GM19452 (cell line): ENCODE measurements around the gene NPEPL1.

ENCODE experiments used
- ATAC-seq: cut with Tn5 transposase; IDR thresholded peaks from one replicate; pipeline ENCODE4 v1.9.1; 2021; ENCODE audit not compliant: unreplicated experiment

The NPEPL1 gene

GRCh38 chr20:58657986-58658385, 34.6 kb upstream of the NPEPL1 start:
- ATAC-seq, result no peak

DNA sequence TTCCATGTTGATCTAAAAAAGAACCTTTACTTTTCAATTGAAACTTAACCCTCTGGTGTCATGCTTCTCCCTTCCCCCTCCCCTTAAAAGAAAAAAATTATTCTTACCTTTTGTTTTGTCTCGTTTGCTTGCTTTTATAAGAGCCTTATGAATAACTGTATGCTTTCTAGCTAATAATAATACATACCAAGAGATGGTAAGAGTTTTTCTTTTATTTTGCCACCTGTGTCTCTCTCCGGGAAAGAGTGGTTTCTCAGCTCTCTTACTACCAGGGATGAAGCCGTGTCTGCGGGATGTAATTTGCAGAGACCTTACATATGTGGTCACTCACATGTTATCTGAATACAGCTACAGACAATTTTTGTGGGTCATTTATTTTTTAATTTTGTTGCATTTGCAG, 33.8 kb upstream of the NPEPL1 start:
- ATAC-seq, result no peak

DNA sequence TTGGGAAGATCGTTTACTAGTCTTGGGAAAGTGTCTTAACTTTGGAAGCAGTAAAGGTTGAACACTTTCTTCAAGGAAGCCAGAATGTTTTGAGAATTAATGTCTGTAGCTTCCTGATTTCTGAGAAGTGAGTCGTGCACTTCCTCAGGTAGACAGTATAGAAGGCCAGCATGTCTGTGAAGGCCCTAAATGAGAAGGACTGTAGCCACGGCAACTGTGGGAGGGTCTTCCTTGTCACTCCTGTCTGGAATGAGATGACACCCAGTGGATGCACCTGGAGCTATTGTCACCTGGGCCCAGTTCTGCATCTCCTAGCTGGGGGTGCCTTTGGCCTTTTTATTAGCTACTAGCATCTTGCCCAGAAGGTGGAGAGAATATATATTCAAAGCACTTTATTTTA, 32.8 kb upstream of the NPEPL1 start:
- no peak for ATAC-seq

- ATAC-seq, result no peak
Measured at GRCh38 chr20:58660855-58661597, 31.6 kb upstream of the NPEPL1 start.

DNA sequence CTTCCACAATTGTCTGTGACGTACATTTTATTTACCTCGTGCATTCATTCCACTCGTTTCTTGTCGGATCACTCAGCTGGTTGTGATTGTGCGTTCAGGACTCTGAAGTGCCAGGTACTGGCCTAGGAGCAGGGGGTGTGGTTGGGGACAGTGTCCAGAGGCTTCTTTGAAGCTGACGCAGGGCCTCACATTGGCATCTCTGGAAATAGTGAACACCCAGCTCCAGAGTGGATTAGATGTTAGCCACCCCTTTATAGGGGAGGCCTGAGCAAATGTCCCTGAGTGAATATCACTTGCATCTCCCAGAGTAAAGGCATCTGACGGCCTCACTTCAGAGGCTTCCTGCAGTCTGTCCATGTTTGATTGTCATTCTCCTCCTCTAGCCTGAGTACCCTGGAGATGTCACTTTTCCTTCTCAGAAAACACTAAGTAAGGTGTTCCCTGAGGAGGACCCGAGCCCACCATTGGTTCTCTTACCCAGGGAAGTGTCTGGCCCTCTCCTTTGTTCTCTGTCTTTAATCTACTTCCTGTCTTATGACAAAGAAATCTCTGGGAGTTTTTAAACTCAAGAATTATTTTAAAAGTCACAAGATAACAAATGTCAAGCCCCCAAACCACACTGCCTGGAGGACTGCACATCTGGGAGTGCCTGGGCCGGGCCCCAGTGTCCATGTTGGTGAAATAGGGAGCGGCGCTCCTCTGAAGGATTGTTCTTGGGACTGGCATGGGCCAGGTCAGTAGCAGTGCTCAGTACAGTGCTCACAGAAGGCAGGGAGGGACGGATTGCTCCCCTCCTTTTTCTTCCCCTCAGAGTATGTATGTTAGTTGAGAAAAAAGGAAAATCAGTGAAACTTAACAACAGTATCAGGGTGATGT, 30.8 kb upstream of the NPEPL1 start:
- ATAC-seq, result no peak

DNA sequence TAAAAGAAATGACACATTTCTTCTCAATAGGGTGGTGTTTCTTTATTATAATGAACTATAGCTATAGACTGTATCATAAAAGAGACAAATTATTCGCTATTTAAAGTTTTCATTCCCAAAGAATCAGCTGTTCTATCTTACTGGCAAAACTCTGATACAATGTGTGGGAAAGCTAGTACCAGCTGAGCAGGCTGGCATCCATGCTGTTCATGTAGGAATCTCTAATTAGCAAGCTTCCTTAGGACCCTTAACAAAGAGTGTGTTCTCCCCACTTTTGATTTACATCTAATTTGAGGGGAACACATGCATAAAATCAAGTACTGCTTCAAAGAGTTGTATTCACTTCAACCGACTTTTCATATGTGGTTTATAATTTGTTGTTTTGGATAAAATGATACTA, 28.3 kb upstream of the NPEPL1 start:
- no peak for ATAC-seq

- no peak for ATAC-seq
Measured at GRCh38 chr20:58664883-58665282, 27.7 kb upstream of the NPEPL1 start.

GRCh38 chr20:58665606-58666005, 27.0 kb upstream of the NPEPL1 start:
- no peak for ATAC-seq

DNA sequence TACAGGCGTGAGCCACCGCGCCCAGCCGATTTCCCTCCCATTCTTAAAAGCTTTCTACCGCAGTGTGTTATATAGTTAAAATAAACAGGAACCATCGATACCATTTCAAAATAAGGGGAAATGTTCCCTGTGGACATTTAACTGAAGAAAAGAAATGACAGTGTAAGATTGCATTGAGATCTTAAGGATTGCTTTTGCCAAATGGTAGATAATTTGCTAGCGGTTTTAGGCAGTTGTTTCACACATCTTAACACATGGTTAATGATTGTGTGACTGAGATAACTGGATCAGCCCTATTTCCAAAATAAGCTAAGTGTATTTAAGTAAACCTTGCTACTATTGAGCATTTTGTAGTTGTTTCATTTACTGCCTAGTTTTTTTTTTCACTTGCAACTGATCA, 25.9 kb upstream of the NPEPL1 start:
- no peak for ATAC-seq

GRCh38 chr20:58667975-58668374, 24.6 kb upstream of the NPEPL1 start:
- no peak for ATAC-seq

- no peak for ATAC-seq
Measured at GRCh38 chr20:58668901-58669286, 23.7 kb upstream of the NPEPL1 start.

- ATAC-seq, result peak; percentile 69
Measured at GRCh38 chr20:58669287-58670006, 23.2 kb upstream of the NPEPL1 start.

DNA sequence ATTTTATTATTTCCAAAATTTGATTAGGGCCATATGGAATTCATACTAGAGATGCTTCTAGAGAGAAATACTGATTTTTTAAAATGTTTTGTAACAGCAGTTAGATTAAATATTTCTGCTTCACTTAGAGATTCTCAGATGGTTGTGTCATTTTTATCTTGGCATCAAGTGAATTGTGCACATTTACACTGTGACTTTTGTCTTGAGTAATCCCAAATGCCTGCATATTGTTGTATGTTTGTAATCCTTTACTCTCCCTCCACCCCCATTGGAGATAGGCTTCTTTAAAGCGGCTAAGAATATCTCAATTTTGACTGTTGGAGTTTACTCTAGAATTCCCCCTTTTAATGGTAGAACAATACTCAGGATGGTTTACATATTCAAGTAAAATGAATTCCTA, 22.5 kb upstream of the NPEPL1 start:
- ATAC-seq, result no peak

GRCh38 chr20:58670659-58671058, 21.9 kb upstream of the NPEPL1 start:
- ATAC-seq, result no peak

GRCh38 chr20:58673119-58673518, 19.5 kb upstream of the NPEPL1 start:
- no peak for ATAC-seq

DNA sequence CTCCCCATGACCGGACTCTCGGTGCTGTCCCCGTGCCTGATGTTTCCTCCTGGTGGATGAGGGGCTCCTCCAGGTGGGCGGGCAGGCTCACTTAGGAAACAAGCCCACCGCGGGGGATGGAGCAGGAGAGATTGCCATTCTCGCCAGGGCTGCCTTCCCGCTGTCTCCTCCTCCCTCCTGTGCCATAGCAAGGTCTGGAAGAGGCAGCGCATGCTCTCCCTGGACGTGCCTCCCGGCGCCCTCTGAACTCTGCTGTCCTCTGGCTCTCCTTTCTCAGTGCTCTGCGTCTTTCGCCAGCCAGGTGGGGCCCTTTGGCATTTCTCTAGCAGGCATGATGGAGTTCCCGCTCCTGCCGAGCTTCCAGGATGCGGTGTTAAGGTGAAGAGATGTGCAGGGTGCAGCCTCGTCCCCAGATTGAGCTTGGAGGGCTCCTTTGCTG, 17.4 kb upstream of the NPEPL1 start:
- no peak for ATAC-seq

DNA sequence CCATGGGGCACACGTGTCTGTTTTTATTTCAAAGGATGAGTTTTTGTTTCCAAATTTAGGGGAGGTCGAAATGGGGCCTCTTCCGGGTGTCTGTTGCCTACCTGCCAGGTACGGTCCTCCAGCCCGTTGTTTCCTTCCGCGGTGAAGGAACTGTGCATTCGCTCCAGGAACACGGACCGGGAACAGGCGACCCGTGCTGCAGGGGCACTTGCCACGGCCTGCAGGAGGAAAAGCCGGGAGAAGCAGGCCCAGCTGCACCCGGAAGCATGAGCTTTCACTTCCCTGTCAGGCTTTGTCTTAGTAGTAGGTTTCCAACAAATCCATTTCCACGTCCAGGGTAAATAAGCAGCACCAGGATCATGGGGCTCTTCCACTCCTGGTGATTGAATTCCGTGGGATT, 17.0 kb upstream of the NPEPL1 start:
- ATAC-seq, result no peak

DNA sequence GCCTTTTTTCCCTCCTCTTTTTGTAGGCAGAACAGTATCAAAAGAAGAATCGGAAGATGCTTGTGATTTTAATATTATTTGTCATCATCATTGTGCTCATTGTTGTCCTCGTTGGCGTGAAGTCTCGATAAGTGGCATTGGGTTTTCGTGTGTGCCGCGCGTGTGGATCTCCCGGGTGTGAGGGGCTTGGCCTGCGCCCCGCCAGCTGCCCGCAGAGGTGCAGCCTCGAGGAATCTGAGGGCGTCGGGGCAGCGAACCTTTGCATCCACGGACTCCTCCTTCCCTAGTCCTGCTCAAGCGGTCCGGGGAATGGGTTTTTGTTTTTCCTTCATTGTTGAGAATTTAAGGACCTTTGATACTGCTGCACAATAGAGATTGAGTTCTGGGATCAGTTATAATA, 16.4 kb upstream of the NPEPL1 start:
- no peak for ATAC-seq

DNA sequence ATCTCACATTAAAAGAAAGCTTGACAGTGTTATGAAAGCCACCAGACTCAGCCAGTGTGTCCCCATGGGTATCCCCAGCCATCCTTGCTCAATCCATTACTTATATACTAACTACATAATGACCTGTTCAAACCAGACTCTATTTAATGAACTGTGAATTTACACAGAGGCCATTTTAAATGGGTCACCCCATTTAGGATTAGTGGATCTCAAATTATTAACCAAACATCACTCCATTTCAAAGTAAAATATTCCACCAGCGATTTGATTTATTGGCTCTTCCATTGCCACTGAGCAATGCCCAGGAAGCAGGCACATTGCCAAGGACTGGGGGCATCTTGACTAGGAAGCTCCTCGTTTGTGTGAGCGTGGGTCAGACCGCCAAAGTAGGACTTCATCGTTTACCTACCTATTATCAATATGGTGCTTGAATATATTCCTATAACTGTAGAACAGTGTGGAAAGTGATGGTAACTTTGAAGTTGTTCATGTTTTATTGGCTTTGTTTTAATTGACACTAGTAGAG, 15.5 kb upstream of the NPEPL1 start:
- no peak for ATAC-seq

DNA sequence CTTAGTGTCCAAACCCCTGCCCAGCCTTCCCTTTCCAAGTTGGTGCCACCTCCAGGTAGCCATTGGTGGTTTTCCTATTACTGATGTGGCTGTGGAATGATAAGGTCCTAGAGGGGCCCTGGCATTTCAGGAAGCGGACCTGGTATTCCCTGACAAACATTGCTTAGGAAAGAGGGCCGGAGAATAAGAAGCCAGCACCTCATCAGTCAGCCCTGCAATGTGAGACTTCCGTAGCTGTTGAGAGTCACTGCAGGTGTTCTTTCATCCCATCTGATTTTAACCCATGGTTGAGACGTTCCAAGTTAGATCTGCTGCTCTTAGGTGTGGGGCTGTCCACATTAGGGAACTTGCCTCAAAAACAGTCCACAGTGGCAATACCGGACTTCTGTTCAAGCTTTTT, 14.8 kb upstream of the NPEPL1 start:
- no peak for ATAC-seq

DNA sequence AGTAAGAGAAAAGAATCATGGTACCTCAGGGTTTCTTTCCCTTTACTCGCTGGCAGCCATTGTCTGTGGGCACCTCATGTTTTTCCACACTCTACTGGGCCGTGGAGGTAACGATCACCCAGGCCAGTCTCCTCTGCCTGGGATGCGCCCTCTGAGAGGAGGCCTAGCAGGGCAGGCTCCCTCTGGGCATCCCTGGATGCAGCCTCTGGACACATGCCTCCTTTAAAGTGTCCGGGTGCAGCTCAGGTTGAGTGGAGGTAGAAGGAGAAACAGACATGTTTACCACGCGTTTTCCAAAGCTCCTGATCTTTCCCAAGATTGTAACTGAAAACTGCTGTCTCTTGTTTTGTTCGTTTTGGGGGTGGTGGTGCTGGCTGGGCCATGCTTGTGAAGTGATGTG, 13.8 kb upstream of the NPEPL1 start:
- ATAC-seq, result no peak
